ENCODE results near the gene NCSTN.

NCSTN gene

DNA sequence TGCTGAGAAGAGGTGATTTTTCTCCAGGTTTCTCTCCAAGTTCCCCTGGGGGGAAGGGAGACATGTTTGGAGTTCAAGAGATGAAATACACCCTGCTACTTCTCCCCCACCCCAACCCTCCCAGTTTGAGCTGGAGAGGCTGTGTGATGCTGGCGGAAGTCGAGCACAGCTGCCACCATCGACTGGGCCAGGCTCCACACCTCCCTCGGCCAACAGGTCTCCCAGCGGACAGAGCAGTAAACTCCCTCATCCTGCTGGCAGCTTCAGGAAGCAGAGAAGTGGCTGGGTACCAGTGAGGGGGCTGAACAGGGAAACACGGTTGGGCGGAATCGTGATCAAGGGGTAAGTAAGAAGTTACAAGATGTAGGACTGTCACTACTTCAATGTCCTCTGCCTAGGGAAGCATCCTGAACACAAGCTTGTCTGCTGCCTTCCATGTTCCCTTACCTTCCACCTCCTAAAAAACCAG is 17.1 kb downstream of the NCSTN start:
- FAIRE-seq (no peak), DNase-seq (ENCODE audit: insufficient read length, low spot score) (no peak)
- TF ChIP-seq POLR2A (IDR thresholded peaks at IDR 0.05; ENCODE audit: low read depth, low read length) = no peak

DNA sequence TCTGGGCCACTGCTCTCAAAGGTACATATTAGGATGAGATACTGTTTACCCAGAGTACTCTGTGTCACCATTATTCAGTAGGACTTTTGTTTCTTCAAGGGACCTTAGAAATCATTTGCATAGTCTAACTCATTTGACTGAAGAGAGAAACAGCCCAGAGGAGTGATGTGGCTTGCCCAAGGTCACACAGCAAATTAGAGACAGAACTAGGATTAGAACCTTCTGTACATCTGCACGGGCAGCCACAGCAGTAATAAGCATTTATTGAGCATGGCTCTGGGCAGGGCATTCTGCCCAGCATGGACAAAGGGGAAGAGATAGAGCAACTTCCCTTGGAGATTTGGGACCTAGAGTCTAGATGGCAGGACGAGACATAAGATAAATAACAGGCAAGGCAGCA is 18.0 kb downstream of the NCSTN start:
- FAIRE-seq (no peak), DNase-seq (ENCODE audit: insufficient read length, low spot score) (no peak)
- TF ChIP-seq POLR2A (IDR thresholded peaks at IDR 0.05; ENCODE audit: low read depth, low read length) = no peak

DNA sequence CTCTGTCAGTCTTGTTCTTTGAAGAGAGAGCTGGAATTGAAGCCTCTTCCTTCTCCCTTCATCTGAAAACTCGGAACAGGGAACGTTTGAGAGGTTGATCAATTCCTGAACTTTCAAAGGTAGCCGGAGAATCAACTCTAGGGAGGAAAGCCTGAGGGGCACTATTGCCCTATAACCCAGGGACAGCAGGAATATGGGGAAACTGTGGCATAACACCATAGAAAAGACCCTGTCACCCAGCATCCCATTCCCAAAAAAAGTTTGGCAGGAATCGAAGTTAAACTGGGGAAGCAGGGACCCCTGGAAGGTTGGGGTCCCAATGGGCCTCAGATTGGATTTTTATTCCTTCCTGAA is 18.6 kb downstream of the NCSTN start:
- TF ChIP-seq POLR2A (IDR thresholded peaks at IDR 0.05; ENCODE audit: low read depth, low read length) = no peak
- FAIRE-seq (no peak), DNase-seq (ENCODE audit: insufficient read length, low spot score) (no peak)

DNA sequence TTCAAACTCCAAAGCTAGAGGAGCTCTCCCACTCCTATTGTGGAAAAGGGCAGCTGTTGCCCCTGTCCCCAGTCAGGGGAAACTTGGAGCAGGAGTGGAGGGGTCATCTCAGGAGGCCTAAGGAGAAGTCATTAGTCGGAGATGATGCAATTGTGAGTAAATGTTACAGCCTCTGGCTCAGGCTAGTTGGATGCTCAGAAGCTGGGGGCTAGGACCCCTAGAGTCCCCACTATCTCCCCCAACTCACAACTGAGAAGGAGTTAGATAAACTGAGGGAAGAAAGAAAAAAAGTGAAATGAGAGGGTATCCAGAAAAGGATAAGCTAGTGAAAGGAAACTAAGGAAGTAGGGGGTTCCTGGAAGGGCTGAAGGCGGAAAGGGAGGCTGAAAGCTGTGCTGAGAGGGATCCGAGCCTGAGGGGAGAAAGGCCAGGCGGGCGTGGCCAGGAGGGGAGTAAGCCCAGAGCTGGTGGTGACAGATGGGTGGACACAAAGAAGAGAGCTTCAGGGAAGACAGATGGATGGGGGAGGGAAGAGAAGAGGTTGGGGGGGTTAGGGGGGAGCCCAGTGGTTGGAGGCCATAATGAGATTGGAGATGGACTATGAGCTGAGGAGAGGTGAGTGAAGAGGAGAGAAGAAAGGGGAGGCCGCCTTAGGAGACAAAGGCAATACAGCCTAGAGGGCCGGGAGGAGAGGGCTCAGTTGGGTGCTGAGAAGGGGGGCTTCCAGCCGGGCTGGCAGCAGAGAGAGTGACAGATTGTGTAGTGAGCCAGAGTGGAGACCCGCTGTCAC is 19.2 kb downstream of the NCSTN start:
- FAIRE-seq (no peak), DNase-seq (ENCODE audit: insufficient read length, low spot score) (no peak)
- no peak for TF ChIP-seq POLR2A (IDR thresholded peaks at IDR 0.05; ENCODE audit: low read depth, low read length)

DNA sequence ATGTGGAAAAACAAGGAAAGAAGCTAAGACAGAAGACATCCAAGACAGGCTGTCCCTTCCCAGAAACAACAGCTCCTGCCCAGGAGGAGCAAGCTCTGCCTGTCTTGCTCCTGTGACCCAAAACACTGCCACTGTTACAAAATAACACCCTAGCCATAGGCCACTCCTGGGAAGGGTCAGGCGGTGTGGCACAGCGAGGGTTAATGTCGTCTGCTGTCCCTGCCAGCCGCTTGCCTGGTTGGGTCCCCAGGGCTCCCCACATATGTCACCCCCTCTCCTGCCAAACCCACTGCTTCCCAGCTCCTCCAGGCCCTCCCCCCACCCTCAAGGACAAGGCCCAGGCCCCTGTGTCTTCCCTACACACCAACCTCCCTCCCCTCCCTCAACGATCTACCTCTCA is 19.8 kb downstream of the NCSTN start:
- FAIRE-seq (no peak), DNase-seq (ENCODE audit: insufficient read length, low spot score) (no peak)
- no peak for TF ChIP-seq POLR2A (IDR thresholded peaks at IDR 0.05; ENCODE audit: low read depth, low read length)

DNA sequence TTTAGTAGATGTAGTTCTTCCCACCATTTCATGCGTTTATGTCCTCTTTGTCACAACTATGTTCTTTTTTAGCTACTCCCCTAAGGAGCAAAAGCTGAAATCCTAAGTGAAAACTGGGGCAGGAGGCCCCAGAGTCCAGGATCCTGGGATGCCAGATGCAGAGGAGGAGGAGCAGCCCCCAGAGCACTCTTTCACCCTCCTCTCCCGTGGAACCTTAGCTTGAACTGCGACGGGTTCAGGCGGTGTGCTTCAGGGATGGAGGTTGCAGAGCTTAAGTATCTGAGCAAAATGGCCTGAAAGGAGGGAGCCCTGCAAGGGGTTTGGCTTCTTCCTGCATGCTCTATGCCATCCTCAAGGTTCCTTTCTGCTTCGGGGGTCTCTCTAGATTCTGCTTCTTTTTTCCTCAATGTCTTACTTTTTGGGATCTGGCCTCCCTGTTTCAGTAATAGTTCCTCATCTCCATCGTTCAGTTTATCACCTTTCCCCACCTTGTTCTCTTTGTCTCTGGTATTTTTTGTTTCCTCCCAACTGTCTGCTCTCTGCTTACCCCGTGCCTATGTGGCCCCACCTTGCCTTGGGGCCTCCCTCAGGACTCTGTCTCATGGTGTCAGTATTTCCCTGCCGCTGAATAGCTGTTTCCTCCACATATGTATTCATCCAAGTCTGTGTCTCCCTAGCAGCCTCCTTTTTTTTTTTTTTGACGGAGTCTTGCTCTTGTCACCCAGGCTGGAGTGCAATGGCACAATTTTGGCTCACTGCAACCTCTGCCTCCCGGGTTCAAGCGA is 21.0 kb downstream of the NCSTN start:
- no peak for DNase-seq (ENCODE audit: insufficient read length, low spot score)
- TF ChIP-seq POLR2A (IDR thresholded peaks at IDR 0.05; ENCODE audit: low read depth, low read length) = no peak
- no peak for FAIRE-seq

DNA sequence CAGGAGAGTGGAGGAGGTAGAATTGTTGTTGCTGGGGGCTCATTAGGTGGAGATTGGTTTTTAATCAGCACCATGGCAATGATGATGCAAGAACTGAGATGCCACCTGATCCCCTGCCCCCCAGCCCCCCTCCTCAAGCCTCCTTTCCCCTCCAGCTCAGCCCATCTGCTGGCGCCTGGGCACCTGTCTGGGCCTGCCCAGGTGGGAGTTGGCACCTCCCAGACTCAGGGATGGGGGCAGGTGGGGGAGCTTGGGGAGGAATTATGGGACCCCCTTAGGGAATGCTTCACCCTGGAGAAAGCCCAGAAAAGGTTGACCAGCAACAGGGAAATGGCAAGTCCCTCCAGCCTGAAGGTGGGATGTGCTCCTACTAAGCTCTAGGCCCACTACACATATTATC is 22.1 kb downstream of the NCSTN start:
- DNase-seq (ENCODE audit: insufficient read length, low spot score) (no peak), FAIRE-seq (no peak)
- TF ChIP-seq POLR2A (IDR thresholded peaks at IDR 0.05; ENCODE audit: low read depth, low read length) = no peak

DNA sequence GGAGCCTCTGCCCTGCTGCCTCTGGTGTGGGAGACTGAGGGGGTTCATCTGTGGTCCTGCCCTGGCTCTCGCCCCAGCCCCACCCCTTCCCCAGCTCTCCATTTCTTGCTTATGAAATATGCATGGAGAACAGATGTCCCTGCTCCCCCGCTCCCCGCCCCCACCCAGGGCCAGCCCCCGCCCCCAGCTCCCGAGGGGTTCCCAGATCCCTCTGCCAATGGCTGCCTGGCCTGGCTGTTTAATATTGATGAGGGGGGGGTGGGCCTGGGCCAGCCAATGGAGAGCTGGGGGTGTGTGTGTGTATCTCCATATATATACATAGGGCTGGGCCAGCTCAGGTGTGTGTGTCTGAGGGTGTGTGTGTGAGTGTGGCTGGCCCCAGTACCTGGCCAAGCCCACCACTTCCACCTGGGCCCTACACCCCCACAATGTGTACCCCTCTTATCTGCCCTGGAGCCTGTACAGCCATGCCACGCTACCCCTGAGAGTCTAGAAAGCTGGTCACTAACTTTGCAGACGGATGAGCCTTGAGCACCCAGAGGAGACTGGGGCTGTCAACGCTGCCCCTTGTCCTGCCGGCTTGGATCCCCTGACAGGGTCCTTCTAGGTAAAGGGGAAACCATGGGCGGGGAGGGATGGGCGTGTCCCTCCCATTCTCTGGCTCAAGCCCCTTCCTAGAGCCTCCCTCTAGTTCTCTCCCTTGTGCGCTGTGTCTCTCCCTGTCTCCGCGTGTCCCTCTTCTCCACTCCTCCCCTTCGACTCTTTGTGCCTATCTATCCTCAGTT is 23.7 kb downstream of the NCSTN start, which contains the start of gene NHLH1:
TSS of gene NHLH1 (plus strand) at position 341 of the 785 bp plus-strand sequence. CDS start 3,661 bp downstream, outside the sequence.
- FAIRE-seq (no peak), DNase-seq (ENCODE audit: insufficient read length, low spot score) (no peak)
- TF ChIP-seq POLR2A (IDR thresholded peaks at IDR 0.05; ENCODE audit: low read depth, low read length) = no peak

DNA sequence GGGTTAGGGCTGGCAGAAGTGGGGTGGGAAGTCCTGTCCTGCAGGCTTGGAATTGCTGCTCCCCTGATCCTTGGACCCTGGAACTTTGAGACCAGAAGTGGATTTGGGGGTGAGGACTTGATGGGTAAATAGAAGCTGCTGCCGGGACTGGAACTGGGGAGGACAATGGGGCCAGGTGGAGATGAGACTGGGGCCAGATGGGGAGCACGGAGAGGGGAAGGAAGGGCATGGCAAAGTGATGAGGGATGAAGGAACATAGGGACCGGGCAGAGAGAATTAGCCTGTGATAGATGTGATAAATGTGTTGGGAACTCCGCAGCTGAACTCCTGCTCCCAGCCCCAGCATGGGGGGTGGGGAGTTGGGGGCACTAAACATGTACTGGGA is 24.3 kb downstream of the NCSTN start:
- no peak for TF ChIP-seq POLR2A (IDR thresholded peaks at IDR 0.05; ENCODE audit: low read depth, low read length)
- no peak for DNase-seq (ENCODE audit: insufficient read length, low spot score)
- FAIRE-seq = no peak

DNA sequence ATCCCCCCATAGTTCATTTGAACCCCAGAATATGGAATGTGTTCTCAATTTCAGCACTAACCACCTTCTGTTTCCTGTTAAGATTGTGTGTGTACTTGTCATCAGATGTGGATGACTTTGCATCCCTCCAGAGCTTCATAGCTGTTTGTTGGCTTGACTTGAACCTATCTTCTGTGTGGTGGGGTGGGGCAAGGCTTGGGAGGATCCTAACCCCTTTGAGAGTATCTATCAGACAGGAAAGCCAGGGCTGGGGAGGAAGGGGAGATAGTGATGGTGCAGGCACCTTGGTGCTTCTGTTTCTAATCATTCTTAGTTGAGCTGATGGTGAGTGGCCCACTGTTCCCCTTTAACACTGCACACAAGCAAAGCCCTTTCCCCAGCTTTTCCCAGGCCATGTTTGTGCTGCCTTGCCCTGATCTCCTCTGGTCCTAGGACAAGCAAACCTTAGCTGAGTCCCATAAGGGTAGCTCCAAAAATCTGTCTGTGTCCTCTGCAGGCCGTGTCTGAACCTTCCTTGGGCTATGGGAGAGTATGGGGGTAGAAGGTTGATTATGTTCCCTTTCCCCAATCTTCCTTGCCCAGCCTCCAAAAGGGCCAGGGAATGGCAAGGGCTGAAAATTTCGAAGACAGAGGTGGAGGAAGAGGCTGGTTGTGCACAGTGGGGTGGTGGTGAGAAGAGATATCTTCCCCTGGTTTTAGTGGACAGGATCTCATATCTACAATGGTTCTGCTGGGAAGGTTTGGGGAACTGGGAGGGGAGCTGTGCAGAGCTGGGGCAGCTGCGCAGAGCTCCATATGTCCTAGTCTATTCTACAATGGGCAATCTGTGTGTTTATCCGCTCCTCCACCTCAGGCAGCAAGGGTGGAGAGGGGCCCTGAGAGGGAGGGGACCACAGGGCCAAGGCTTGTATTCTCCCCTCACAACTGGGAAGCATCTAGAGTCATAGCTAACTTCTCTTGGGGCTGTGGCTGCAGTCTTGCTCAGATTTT is 25.0 kb downstream of the NCSTN start:
- TF ChIP-seq POLR2A (IDR thresholded peaks at IDR 0.05; ENCODE audit: low read depth, low read length) = no peak
- FAIRE-seq (no peak), DNase-seq (ENCODE audit: insufficient read length, low spot score) (no peak)

DNA sequence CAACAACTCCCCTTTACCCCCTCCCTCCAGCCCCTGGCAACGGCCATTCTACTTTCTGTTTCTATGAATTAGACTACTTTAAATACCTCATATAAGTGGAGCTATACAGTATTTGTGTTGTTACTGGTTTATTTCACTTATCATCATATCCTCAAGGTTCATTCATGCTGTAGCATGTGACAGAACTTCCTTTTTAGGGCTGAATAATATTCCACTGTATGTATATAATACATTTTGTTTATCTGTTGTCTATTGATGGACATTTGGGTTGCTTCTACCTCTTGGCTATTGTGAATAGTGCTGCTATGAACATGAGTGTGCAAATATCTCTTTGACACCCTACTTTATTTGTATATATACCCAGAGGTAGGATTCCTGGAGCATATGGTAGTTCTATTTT is 25.9 kb downstream of the NCSTN start:
- no peak for DNase-seq (ENCODE audit: insufficient read length, low spot score)
- no peak for FAIRE-seq
- no peak for TF ChIP-seq POLR2A (IDR thresholded peaks at IDR 0.05; ENCODE audit: low read depth, low read length)

DNA sequence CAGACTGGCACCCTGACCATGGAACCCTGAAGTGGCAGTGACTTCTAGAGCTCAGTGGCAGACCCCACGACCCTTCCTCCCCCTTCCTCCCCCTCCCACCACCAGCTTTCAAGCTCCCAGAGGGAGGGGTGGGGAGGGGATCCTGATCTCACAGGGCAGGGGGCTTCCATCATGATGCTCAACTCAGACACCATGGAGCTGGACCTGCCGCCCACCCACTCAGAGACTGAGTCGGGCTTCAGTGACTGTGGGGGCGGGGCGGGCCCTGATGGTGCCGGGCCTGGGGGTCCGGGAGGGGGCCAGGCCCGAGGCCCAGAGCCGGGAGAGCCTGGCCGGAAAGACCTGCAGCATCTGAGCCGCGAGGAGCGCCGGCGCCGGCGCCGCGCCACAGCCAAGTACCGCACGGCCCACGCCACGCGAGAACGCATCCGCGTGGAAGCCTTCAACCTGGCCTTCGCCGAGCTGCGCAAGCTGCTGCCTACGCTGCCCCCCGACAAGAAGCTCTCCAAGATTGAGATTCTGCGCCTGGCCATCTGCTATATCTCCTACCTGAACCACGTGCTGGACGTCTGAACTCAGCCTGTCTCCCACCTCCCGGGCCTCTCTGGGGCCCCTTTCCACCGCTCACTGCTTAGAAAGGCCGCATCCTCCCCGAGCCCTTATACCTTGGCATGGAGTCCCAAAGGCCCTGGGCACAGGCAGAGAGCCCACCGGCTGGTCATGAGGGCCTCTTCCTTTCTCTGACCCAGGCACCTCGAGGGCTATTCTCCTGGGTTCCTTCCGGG is 27.6 kb downstream of the NCSTN start:
- TF ChIP-seq POLR2A (IDR thresholded peaks at IDR 0.05; ENCODE audit: low read depth, low read length) = no peak
- DNase-seq (ENCODE audit: insufficient read length, low spot score) = no peak
- no peak for FAIRE-seq

All from H54 (cell line).